Inflammatory macrophage treated with lipopolysaccharide for 1 hour (primary cell): ENCODE measurements around the gene CNGB1.

Experiments
- DNase-seq, 2 donors: peaks; one replicate each; pipeline ENCODE4 v3.0.0-alpha.2; 2020 to 2022

Gene CNGB1

GRCh38 chr16:57971848-57972247, 920 bp upstream of the CNGB1 start:
- DNase-seq: no peak

DNA sequence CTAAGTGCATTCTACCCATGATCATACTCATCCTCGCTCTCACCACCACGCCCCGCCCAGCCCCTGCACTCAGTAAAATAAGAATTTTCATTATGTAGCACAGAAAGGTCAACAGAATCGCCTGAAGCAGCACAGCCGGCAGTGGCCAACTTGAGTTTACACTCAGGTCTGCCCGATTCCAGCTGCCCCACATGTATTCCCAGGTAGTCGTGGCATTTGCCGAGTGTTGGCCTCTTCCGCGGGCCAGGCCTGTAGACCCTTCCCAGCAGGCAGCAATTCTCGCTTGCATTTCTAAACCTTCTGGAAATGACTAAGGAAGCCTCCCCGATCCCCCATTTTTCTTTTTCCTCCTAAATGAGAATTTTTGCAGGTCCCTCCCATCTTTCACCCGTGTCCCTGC, 609 bp downstream of the CNGB1 start:
- DNase-seq: no peak

GRCh38 chr16:57969451-57970123, 1.3 kb downstream of the CNGB1 start:
- DNase-seq: no peak

- DNase-seq: no peak
Measured at GRCh38 chr16:57967916-57968315, 3.0 kb downstream of the CNGB1 start.

DNA sequence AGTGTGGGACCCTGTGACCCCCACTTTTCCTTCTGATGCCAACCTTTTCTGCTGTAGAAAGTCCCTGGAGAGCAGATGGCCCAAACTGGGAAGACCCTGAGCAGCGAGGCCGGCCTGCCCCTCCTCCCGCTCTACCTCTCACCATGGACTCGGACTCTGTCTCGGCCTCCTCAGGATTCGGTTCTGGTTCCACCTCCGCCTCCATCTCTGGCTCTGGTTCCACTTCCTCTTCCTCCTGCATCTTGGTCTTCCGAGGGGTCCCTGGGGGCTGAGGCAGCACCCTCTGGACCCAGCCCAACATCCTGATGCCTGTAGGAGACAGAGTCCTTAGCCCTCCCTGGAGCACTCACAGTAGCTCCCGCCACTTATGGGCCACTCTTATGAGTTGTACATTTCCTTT, 3.9 kb downstream of the CNGB1 start:
- no peak for DNase-seq

- no peak for DNase-seq
Measured at GRCh38 chr16:57966204-57966771, 4.6 kb downstream of the CNGB1 start.

DNA sequence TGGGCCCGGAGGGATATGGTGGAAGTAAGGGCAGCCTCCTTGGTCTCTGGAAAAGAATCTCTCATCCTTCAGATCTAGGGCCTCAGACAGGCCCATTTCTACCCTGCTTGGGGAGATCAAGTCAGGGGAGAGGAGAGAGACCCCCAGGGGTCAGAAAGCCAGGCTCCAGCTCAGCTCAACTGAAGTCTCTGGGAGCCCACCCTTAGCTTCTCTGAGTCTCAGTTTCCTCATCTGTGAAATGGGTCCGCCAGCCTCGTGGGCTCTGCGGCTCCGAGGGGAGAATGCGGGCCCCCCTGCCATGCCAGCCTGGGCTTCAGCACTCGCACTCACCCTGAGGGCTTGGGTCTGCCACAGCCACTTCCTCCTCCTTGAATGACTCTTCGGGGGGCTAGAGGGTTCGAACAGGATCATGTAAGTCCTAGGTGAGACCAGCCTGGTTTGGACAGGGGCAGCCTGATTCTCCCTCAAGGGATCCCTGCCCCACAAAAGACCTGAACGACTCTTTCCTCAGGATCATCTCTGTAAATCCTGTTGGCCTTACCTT, 6.7 kb downstream of the CNGB1 start:
- no peak for DNase-seq

DNA sequence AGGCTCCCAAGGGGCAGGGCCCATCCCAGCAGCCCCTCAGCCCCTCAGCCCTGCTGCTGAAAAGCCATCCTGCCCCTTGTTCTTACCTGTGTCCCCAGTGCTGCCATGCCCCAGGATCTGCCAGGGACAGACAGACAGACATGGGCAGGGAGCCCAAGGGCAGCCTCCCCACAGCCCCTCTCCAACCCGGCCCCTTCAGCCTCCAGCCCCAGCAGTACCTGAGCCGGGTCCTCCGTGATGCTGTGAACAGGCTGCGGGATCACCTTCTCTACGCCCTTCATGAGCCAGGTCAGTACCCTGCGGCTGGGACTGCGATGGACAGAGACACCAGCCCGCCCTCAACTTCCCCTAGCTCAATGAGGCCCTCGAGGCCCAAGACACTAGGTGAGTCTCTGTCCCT, 8.2 kb downstream of the CNGB1 start:
- no peak for DNase-seq

DNA sequence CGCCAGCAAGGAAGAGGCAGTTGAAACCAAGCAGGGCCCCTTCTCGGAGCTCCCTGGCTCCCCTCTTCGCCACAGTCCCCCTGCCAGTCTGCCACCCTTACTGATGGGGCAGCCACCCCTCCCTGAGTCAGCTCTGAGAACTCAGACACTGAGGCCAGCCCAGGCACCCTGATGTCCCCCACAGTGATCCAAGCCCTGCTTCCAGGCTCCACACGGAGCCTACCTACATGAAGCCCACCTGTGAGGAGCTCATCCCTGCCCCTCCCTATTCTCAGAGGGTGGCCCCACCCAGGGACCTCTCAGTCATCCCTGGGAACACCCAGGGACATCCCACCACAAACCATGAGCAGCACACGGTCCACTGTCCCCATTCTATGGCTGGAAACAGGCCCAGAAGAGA, 8.9 kb downstream of the CNGB1 start:
- no peak for DNase-seq

DNA sequence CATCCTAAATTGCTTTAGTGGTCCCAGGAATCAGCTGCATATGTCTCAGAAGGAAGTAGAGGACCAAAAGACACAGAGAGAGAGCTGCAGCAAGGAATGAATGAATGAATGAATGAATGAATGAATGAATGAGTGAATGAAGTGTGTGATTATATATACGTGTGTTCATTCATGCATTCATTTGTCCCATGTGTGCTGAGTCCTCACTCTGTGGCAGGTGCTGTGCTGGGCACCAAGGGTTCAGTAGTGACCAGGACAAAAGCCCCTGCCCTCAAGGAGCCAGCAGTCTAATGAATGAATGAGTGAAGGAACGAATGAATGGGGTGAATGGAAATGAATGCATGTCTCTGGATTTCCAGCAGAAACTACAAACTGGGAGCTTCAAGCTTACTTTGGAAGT, 9.4 kb downstream of the CNGB1 start:
- no peak for DNase-seq

DNA sequence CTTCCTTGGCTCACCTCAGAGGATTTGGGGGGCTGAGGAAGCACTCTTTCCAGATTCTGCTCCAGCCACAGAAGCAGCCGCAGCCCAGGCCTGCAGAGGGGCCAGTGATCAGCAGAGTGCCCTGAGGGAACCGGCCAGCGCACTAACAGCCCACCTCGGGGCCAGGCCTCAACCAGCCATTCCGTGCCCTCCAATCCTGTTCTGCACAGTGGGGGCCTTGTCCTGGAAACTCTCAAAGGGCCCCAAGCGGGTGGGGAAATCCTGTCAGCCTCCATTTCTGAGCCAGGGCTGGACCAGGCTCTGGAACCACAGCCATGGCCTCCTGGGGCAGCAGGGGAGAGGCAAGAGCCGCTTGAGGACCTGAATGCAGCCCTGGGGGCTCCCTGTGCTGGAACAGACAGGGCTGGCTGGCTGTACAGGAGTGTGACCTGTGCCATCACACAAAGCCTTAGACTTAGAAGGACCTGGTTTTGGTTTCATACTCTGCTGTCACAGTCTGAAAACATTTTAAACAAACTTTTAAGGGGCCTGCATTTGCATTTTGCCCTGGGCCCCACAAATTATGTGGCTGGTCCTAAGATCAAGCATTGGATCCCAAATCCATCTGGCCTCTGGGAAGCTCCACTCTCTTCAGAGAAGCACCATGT, 10.0 kb downstream of the CNGB1 start:
- DNase-seq: no peak

GRCh38 chr16:57960310-57960709, 10.6 kb downstream of the CNGB1 start:
- DNase-seq: no peak

GRCh38 chr16:57959804-57960203, 11.1 kb downstream of the CNGB1 start:
- no peak for DNase-seq

- no peak for DNase-seq
Measured at GRCh38 chr16:57959121-57959520, 11.8 kb downstream of the CNGB1 start.

DNA sequence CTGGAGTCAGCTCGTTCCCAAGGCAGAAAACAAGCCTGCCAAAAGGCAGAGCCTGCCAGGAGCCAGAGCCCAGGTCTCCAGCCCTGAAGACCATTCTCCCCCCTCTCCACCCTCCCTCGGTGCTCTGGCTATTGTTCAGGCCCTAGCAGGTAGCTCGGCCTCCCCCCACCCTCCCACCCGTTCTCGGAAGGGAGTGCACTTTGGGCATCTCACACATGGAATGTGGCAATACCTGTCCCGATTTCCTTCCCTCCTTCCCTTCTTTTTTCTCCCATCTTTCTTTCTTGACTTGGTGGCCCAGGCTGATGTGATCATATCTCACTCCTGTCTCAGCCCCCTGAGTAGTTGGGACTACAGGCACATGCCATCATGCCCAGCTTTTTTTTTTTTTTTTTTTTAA, 12.4 kb downstream of the CNGB1 start:
- no peak for DNase-seq

GRCh38 chr16:57957673-57958392, 13.1 kb downstream of the CNGB1 start:
- DNase-seq: no peak

DNA sequence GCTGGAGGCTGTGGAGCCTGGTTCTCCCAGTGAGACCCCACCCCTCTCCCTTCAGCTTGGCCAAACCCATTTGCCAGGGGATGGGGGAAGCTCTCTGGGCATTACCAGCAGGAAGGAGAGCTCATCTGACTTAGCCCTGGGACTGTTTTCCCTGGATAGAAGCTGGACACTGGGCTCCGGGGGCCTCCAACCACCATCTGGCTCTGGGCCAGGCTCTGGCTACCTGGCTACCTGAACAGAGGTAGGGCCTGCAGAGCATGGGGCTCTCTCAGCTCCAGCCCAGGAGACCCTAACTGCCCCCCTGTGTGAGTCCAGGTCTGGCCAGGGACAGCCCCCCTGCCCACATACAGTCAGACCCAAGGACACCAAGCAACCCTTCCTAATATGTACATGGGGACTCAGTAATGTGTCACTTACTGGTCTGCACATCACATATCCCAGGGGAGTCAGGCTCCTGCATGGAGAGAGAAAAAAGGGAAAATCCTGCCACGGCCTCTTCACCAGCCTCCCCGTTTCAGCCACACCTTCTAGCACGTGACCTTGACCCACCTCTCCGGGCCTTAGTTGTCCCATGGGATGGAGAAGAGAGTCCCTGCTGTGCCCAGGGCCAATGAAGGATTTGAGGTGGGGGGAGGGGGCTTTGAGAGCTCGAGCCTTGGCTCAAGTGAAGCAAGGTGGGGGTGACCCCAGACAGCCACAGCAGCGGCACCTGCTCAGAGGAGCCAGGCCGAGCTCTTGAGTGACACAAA, 13.8 kb downstream of the CNGB1 start:
- DNase-seq: no peak

- no peak for DNase-seq
Measured at GRCh38 chr16:57956270-57956808, 14.6 kb downstream of the CNGB1 start.

DNA sequence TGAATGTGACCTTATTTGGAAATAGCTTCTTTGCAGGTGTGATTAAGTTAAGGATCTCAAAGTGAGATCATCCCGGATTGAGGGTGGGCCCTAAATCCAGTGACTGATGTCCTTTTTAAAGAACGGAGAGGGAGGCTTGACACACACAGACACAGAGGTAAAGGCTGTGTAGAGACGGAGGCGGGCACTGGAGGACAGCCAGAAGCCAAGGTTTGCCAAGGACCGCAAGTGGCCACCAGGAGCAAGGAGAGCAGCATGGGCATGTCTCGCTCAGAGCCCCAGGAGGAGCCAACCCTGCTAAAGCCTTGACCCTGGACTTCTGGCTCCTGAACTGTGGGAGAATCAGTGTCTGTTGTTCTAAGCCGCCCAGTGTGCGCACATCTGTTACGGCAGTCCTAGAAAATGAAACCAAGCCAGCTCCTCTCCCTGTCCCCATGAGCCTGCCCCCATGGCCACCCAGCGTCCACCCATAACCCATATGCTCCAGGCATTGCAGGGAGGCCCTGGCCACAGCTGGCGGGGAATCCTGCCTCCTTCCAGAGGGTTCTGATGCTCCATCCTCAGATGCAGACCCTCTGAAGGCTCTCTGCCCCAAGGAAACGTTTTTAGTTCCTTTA, 15.2 kb downstream of the CNGB1 start:
- DNase-seq: no peak

GRCh38 chr16:57953857-57954256, 17.1 kb downstream of the CNGB1 start:
- DNase-seq: no peak

DNA sequence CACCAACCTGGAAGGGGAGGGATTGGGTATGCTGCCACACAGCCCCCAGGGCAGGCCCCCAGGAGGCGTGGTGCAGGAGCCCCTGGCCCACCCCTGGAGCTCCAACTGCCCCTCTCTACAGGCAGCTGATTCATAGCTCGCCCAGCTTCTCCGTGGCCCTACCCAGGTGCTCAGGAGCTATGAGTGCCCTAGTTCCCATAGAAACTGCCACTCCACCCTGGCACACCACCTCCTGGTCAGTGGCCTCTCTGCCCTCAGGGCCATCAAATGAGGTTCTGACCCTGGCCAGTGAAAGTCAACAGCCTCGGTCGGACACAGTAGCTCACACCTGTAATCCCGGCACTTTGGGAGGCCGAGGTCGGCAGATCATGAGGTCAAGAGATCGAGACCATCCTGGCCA, 18.0 kb downstream of the CNGB1 start:
- DNase-seq: no peak
